Neural crest cell (in vitro differentiated cells): ENCODE results near the gene SPOCK3. TPM values are rescaled to one million over a fixed set of nuclear protein-coding genes. Genes with fewer than 3 reads are reported as not detected.

Source experiments
- DNase-seq: peaks from one replicate; pipeline ENCODE4 v3.0.0; 2021; ENCODE audit warnings: low read depth, mixed read lengths, low spot score
- H3K27ac Mint-ChIP-seq: one replicate; pipeline ENCODE4 v1.8.0; 2021; ENCODE audit warnings: mild to moderate bottlenecking, mixed read lengths; ENCODE audit not compliant: unreplicated experiment
- H3K27me3 Mint-ChIP-seq: 2 replicates; pipeline ENCODE4 v1.8.0; 2021; ENCODE audit warnings: low read depth, mild to moderate bottlenecking, mixed read lengths
- H3K36me3 Mint-ChIP-seq: 2 replicates; pipeline ENCODE4 v1.8.0; 2021; ENCODE audit warnings: low read depth, mild to moderate bottlenecking, mixed read lengths
- H3K4me1 Mint-ChIP-seq: 2 replicates; pipeline ENCODE4 v1.8.0; 2021; ENCODE audit warnings: mixed read lengths
- H3K4me3 Mint-ChIP-seq: one replicate; pipeline ENCODE4 v1.8.0; 2021; ENCODE audit warnings: mild to moderate bottlenecking, mixed read lengths
- H3K9me3 Mint-ChIP-seq: 2 replicates; pipeline ENCODE4 v1.8.0; 2021; ENCODE audit warnings: mixed read lengths
- CTCF ChIP-seq: fragments of 200-600 bp; sonication (generic); conservative IDR thresholded peaks from 2 replicates; pipeline ENCODE4 v1.5.0; 2021; ENCODE audit warnings: antibody characterized with exemption, mild to moderate bottlenecking
- total RNA-seq: library from RNA; stranded (reverse); gene quantifications from 2 replicates; pipeline ENCODE4 v1.2.1, GENCODE V29; 2021

SPOCK3 gene
- total RNA-seq, 1 donor from 2014 or later = 0.56 TPM

- TF ChIP-seq CTCF = no peak
- Mint-ChIP-seq H3K27me3 (no peaks in the 10 kb centered on the region), H3K4me1 (no peaks in the 10 kb centered on the region), H3K27ac (no peak overlapping the region), H3K4me3 (no peak overlapping the region), H3K36me3 (no peaks in the 10 kb centered on the region), H3K9me3 (peaks cover 3% of the 10 kb centered on the region)
- DNase-seq = no peak
Measured at GRCh38 chr4:167143018-167143417, 91.3 kb downstream of the SPOCK3 start.

GRCh38 chr4:167136270-167136669 is 98.0 kb downstream of the SPOCK3 start:
- DNase-seq = no peak
- Mint-ChIP-seq H3K27me3 (no peaks in the 10 kb centered on the region), H3K9me3 (no peaks in the 10 kb centered on the region), H3K4me1 (no peaks in the 10 kb centered on the region), H3K4me3 (no peak overlapping the region), H3K36me3 (no peaks in the 10 kb centered on the region), H3K27ac (no peak overlapping the region)
- TF ChIP-seq CTCF = no peak

GRCh38 chr4:167129146-167129545 is 105.1 kb downstream of the SPOCK3 start:
- H3K27me3 Mint-ChIP-seq = no peaks in the 10 kb centered on the region
- H3K27ac Mint-ChIP-seq = no peak overlapping the region
- H3K4me3 Mint-ChIP-seq = no peak overlapping the region
- H3K36me3 Mint-ChIP-seq = no peaks in the 10 kb centered on the region
- no peaks in the 10 kb centered on the region for H3K4me1 Mint-ChIP-seq
- no peak for DNase-seq
- peaks cover 3% of the 10 kb centered on the region for H3K9me3 Mint-ChIP-seq
- TF ChIP-seq CTCF = no peak

GRCh38 chr4:167119392-167119791 is 114.9 kb downstream of the SPOCK3 start:
- TF ChIP-seq CTCF = no peak
- Mint-ChIP-seq H3K4me3 (no peak overlapping the region), H3K27ac (no peak overlapping the region), H3K9me3 (no peaks in the 10 kb centered on the region), H3K27me3 (peaks cover 2% of the 10 kb centered on the region), H3K36me3 (no peaks in the 10 kb centered on the region), H3K4me1 (no peaks in the 10 kb centered on the region)
- no peak for DNase-seq

- no peaks in the 10 kb centered on the region for H3K36me3 Mint-ChIP-seq
- H3K4me3 Mint-ChIP-seq = no peak overlapping the region
- H3K27ac Mint-ChIP-seq = no peak overlapping the region
- peaks cover 3% of the 10 kb centered on the region for H3K9me3 Mint-ChIP-seq
- no peak for TF ChIP-seq CTCF
- no peaks in the 10 kb centered on the region for H3K4me1 Mint-ChIP-seq
- DNase-seq = no peak
- H3K27me3 Mint-ChIP-seq = peaks cover 1% of the 10 kb centered on the region
Measured at GRCh38 chr4:167117273-167117672, 117.0 kb downstream of the SPOCK3 start.

- no peak for TF ChIP-seq CTCF
- Mint-ChIP-seq H3K27me3 (no peaks in the 10 kb centered on the region), H3K4me3 (no peak overlapping the region)
Measured at GRCh38 chr4:167114416-167114971, 119.8 kb downstream of the SPOCK3 start.

More at GRCh38 chr4:167114416-167114971, 119.8 kb downstream of the SPOCK3 start:
- DNase-seq = no peak
- peaks cover 3% of the 10 kb centered on the region for H3K9me3 Mint-ChIP-seq
- no peaks in the 10 kb centered on the region for H3K36me3 Mint-ChIP-seq
- H3K4me1 Mint-ChIP-seq = no peaks in the 10 kb centered on the region
- H3K27ac Mint-ChIP-seq = no peak overlapping the region
